HUES64 (cell line): ENCODE data around the gene CBFA2T3.
"Not testable (repeated sequence)": the region's sequence is repeated elsewhere in the genome, so short reads cannot be mapped to it uniquely, and the experiment has no call there.

Experiments used
- H3K27ac ChIP-seq: 2 replicates; pipeline ENCODE4 v1.7.0; 2013; ENCODE audit warnings: low read depth, low read length, inconsistent platforms
- H3K27me3 ChIP-seq: 2 replicates; pipeline ENCODE4 v1.6.1; 2013; ENCODE audit warnings: mild to moderate bottlenecking, low read length; ENCODE audit not compliant: insufficient read depth
- H3K36me3 ChIP-seq: 2 replicates; pipeline ENCODE4 v1.6.1; 2013; ENCODE audit warnings: mild to moderate bottlenecking, low read length; ENCODE audit not compliant: insufficient read depth
- H3K4me1 ChIP-seq: 2 replicates; pipeline ENCODE4 v1.6.1; 2013; ENCODE audit warnings: mild to moderate bottlenecking, low read length, moderate library complexity; ENCODE audit not compliant: insufficient read depth
- H3K4me3 ChIP-seq: 2 replicates; pipeline ENCODE4 v1.5.1; 2013; ENCODE audit warnings: mild to moderate bottlenecking, low read length, moderate library complexity
- H3K9ac ChIP-seq: 2 replicates; pipeline ENCODE4 v1.6.1; 2013; ENCODE audit warnings: mild to moderate bottlenecking, low read depth, low read length
- H3K9me3 ChIP-seq: 2 replicates; pipeline ENCODE4 v1.6.1; 2013; ENCODE audit warnings: low read depth, low read length; ENCODE audit not compliant: insufficient read depth
- WGBS: fragments of 150-250, 120-280 bp; methylation state at CpG from one replicate; pipeline ENCODE4 v1.1.7; 2013; ENCODE audit warnings: missing lambda C conversion rate; 5-methylcytosine and 5-hydroxymethylcytosine counted together

Gene CBFA2T3

DNA sequence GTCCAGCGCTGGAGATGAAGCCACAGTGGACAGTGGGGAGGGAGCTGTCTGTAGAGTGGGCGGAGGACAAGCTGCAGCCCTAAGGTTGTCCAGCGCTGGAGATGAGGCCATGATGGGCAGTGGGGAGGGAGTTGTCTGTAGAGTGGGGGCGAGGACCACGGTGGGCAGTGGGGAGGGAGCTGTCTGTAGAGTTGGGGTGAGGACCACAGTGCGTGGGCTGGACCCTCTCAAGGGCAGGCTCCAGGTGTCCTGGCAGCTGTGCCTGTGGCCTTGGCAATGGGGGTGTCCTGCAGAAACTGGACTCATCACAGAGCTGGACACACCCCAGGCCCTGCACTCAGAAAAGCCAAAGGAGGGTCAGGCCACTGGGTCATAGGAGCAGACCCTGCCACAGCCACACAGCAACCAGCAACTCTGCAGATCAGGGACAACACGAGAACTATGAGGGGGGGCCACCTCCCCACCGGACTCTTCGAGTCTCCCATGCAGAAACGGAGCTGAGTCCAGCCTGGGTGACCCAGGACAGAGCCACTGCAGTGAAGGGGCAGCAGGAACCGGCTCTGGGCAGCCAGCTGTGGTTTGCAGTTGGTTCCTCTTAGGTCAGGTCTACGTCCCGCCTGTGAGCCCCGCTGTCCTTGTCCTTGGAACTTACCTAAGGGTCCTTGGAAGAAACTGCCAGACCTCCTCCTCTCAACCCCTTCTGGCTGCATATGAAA, 33.4 kb upstream of the CBFA2T3 start:
- H3K36me3 ChIP-seq: no peaks in the 10 kb centered on the region
- H3K27me3 ChIP-seq: no peaks in the 10 kb centered on the region
- no peak overlapping the region for H3K27ac ChIP-seq
- no peak overlapping the region for H3K9ac ChIP-seq
- H3K4me1 ChIP-seq: no peaks in the 10 kb centered on the region
- H3K9me3 ChIP-seq: no peaks in the 10 kb centered on the region
- H3K4me3 ChIP-seq: no peak overlapping the region
- 73% methylated on average over 14 of the region's 14 CpGs for WGBS

DNA sequence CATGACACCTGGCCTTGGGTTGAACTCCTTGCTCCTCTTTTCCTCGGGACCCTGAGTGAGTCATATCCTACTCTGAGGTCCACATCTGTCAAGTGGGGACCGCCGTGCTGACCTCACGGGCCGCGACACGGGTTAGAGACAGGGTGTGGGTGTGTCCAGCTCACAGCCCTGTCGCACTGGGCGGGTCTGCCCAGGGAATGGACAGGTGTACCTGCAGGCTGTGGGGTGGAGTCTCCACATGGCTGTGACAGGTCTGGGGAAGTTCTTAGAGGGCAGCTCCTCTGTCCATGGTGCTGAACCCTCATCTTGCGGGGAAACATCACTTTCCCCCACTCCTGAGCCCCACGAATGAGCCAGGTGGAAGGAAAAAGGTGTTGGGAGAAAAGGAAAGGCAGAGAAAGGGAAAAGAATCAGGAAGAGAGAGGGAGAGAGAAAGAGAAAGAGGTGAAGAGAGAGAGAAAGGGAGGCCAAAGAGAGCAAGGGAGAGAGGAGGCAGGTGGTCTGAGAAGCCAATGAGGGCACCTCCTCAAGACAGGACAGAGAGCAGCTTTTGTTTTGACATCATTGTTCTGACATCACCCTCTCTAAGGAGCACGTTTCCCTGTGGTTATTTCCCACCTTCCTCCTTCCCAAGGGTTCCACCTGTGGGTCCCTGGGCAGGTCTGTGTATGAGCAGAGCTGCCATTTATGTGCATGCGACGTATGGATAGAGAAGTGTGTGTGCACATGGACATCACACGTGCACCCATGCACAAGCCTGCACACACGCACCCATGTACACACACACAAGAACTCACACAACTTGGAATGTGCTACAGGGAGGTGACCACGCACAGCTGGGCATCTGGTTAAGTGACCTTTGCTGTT, 32.6 kb upstream of the CBFA2T3 start:
- 46% methylated on average over 14 of the region's 17 CpGs for WGBS
- H3K36me3 ChIP-seq: no peaks in the 10 kb centered on the region

GRCh38 chr16:89008796-89009195, 31.8 kb upstream of the CBFA2T3 start:
- H3K9me3 ChIP-seq, H3K36me3 ChIP-seq, H3K27ac ChIP-seq, H3K9ac ChIP-seq, H3K4me1 ChIP-seq, H3K27me3 ChIP-seq, H3K4me3 ChIP-seq: not testable (repeated sequence)
- WGBS: 68% methylated on average over 4 of the region's 4 CpGs

More for the DNA sequence above, 32.6 kb upstream of the CBFA2T3 start:
- Histone ChIP-seq H3K27me3 (no peaks in the 10 kb centered on the region), H3K27ac (no peak overlapping the region), H3K9ac (no peak overlapping the region), H3K9me3 (no peaks in the 10 kb centered on the region), H3K4me1 (no peaks in the 10 kb centered on the region), H3K4me3 (no peak overlapping the region)

DNA sequence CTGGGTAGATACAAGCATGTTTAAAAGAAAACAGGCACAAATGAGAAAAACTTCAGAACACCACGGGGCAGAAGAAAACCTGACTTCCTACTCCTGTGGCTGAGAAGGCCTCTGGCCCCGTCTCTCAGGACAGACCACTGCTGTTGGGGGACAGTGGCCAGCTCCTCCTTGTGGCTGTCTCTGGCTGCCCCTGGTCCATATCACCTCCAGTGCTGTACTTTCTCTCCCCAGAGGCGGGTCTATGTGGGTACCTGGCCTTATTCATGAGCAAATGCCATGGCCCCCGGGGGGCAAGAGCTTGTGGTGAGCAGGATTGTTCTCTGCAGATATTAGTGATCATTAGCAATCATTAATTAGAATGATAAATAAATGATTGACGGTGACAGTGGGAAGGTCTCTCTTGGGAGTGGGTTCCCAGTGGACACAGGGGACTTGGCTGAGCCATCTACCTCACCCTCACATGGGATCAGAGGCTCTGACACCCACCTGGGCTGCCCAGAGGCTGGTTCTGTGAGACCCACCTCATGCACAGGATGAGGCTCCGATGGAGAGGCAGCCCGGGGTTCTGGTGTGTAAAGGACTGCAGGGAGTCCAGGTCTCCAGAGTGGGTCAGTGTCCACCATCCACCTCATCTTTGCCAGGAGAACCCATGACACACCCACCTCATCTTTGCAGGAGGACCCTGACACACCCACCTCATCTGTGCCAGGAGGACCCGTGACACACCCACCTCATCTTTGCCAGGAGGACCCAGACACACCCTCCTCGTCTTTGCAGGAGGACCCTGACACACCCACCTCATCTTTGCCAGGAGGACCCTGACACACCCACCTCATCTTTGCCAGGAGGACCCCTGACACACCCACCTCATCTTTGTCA, 30.6 kb upstream of the CBFA2T3 start:
- Histone ChIP-seq H3K36me3 (no peaks in the 10 kb centered on the region), H3K9me3 (no peaks in the 10 kb centered on the region), H3K27ac (no peak overlapping the region), H3K4me3 (no peak overlapping the region), H3K4me1 (no peaks in the 10 kb centered on the region), H3K27me3 (no peaks in the 10 kb centered on the region), H3K9ac (no peak overlapping the region)
- 47% methylated on average over 8 of the region's 9 CpGs for WGBS

GRCh38 chr16:89006036-89006752, 29.2 kb upstream of the CBFA2T3 start:
- 83% methylated on average over 24 of the region's 24 CpGs for WGBS
- Histone ChIP-seq H3K9me3 (no peaks in the 10 kb centered on the region), H3K9ac (no peak overlapping the region), H3K27ac (no peak overlapping the region), H3K4me1 (no peaks in the 10 kb centered on the region), H3K36me3 (no peaks in the 10 kb centered on the region), H3K27me3 (peaks cover 7% of the 10 kb centered on the region), H3K4me3 (no peak overlapping the region)

DNA sequence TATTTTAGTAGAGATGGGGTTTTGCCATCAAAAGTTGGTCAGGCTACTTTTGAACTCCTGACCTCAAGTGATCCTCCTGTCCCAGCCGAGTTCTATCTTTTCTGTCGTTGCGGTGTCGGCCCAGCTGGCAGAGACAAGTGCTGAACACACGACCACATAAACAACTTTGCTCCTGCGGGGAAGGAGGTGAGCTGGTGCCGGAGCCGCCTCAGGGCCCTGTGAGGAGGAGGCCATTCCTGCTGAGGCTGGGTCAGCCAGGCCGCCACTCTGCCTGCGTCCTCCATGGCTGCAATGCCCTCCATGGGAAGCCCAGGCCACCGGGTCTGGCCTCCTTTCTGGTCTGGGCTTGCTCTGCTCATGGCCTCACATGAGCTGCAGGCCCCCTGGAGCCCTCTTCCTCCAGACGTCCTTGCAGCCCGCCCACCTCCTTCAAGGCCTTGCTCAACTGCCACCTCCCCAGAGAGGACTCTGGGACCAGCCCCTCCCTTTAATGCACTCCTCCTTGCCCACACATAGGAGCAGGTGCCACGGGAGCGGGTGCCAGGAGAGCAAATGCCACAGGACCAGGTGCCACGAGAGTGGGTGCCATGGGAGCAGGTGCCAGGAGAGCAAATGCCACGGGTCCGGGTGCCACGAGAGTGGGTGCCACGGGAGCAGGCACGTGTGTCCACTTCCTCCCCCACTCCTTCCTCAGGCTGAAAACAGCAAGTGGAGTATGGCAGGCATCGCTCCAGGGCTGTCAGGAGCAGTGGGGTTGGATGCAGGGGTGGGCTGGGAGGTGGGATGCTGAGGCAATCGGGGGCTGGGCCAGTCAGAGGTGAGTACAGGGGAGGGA, 28.4 kb upstream of the CBFA2T3 start:
- Histone ChIP-seq H3K9me3 (no peaks in the 10 kb centered on the region), H3K9ac (no peak overlapping the region), H3K4me1 (no peaks in the 10 kb centered on the region), H3K27me3 (peaks cover 14% of the 10 kb centered on the region), H3K36me3 (no peaks in the 10 kb centered on the region), H3K4me3 (no peak overlapping the region), H3K27ac (no peak overlapping the region)
- 86% methylated on average over 23 of the region's 23 CpGs for WGBS

DNA sequence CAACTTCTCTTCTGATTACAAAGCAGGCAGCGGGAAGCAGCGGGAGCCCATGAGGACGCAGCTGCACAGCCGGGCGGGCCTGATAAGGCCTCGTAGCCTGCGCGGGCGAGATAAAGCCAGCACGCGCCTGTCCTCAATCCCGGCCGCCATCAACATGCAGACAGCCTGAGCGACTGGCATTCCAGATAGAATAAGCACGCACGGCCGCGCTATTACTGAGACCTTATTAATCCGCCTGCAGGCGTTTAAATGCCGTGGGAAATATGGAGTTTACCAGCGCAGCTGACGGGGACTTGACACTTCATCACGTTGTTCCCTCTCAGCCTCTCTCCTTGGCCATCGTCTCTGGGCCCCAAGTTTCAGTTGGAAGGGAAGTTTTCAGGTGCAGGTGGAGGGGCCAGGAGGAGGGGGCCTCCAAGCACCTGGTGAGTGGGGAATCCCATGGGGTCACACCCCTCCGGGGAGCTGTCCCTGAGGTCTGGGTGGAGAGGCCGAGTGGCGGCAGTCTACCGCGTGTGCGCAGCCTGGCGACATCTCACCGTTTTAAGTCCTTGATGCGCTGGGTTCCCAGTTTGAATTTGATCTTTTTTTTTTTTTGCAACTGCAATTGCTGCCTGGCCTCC, 27.3 kb upstream of the CBFA2T3 start:
- Histone ChIP-seq H3K9me3 (0 out of 2 replicates have a peak, but pooled peaks cover under 1% of the 10 kb centered on the region), H3K4me1 (no peaks in the 10 kb centered on the region), H3K27me3 (peaks cover 15% of the 10 kb centered on the region), H3K9ac (no peak overlapping the region), H3K4me3 (no peak overlapping the region), H3K36me3 (no peaks in the 10 kb centered on the region), H3K27ac (no peak overlapping the region)
- WGBS: 82% methylated on average over 34 of the region's 34 CpGs

DNA sequence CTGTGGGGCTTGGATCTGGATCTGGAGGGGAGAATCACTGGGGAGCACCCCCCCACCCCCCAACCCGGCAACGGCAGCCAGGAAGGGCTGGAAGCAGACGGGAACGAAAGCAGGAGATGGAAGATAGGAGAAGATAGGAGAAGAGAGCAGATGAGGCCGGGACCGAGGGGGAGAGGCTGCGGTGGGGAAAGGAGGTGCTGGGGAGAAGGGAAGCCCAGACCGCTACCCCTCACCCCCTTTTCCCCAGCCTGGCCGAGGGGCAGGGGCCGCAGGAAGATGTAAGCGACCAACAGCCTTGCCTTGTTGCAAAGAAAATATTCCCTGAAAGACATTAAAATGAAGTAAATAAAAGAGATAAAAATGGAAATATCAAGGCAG, 26.8 kb upstream of the CBFA2T3 start:
- WGBS: 97% methylated on average over 6 of the region's 11 CpGs

GRCh38 chr16:89002851-89003830, 26.1 kb upstream of the CBFA2T3 start:
- Histone ChIP-seq H3K9ac (no peak overlapping the region), H3K9me3 (peaks cover 9% of the 10 kb centered on the region; the same call in 1 of the 2 replicates), H3K4me1 (no peaks in the 10 kb centered on the region), H3K27ac (no peak overlapping the region), H3K36me3 (no peaks in the 10 kb centered on the region), H3K27me3 (peaks cover 15% of the 10 kb centered on the region), H3K4me3 (no peak overlapping the region)
- 75% methylated on average over 34 of the region's 47 CpGs for WGBS

More for the DNA sequence above, 26.8 kb upstream of the CBFA2T3 start:
- Histone ChIP-seq H3K9ac (no peak overlapping the region), H3K27me3 (peaks cover 15% of the 10 kb centered on the region), H3K36me3 (no peaks in the 10 kb centered on the region), H3K9me3 (peaks cover 5% of the 10 kb centered on the region; the same call in 1 of the 2 replicates), H3K4me1 (no peaks in the 10 kb centered on the region), H3K27ac (no peak overlapping the region), H3K4me3 (no peak overlapping the region)
